HepG2 (cell line): ENCODE results near the gene SASH1. TPM values are rescaled to one million over a fixed set of nuclear protein-coding genes. Genes with fewer than 3 reads are reported as not detected.

Experiments
- GABPA ChIP-seq, 2 experiments: IDR thresholded peaks; 2 replicates each; pipeline ENCODE4 v1.6.1; 2011 to 2016; ENCODE audit warnings: low read depth in 2 of 2, low read length in 1 of 2, missing biosample characterization in 1 of 2, missing genetic modification characterization in 1 of 2
- HMG20B ChIP-seq: conservative IDR thresholded peaks from 2 replicates; pipeline ENCODE4 v1.6.1; 2016; ENCODE audit warnings: missing genetic modification reagents, missing compliant biosample characterization
- HMGA1 ChIP-seq: sonication (generic); formaldehyde crosslinking; conservative IDR thresholded peaks from 2 replicates; pipeline ENCODE4 v1.4.0; 2020; ENCODE audit warnings: missing genetic modification reagents
- MYNN ChIP-seq: sonication (generic); formaldehyde crosslinking; IDR thresholded peaks from 2 replicates; pipeline ENCODE4 v1.4.0; 2020; ENCODE audit warnings: mild to moderate bottlenecking, low read depth, missing genetic modification reagents
- NFKBIZ ChIP-seq: IDR thresholded peaks from 2 replicates; pipeline ENCODE4 v1.6.1; 2018; ENCODE audit warnings: missing genetic modification reagents, missing compliant biosample characterization
- PAF1 ChIP-seq: IDR thresholded peaks from 2 replicates; pipeline ENCODE4 v1.6.1; 2016; ENCODE audit warnings: missing genetic modification reagents, missing compliant biosample characterization
- POLR2G ChIP-seq: fragments of 200-400 bp; formaldehyde crosslinking; IDR thresholded peaks from 2 replicates; pipeline ENCODE4 v1.6.1; 2018; ENCODE audit warnings: mild to moderate bottlenecking, low read depth, low read length, moderate library complexity
- RAD21 ChIP-seq: fragments of 450-650 bp; formaldehyde crosslinking; IDR thresholded peaks from 2 replicates; pipeline ENCODE4 v1.5.0; 2020; ENCODE audit warnings: mild to moderate bottlenecking
- RARG ChIP-seq: sonication (generic); formaldehyde crosslinking; IDR thresholded peaks from 2 replicates; pipeline ENCODE4 v1.4.0; 2020; ENCODE audit warnings: low read depth, mild to moderate bottlenecking, missing genetic modification reagents
- RFX1 ChIP-seq: fragments of 450-650 bp; IDR thresholded peaks from 2 replicates; pipeline ENCODE4 v1.6.1; 2017
- ZNF205 ChIP-seq: IDR thresholded peaks from 2 replicates; pipeline ENCODE4 v1.6.1; 2018; ENCODE audit warnings: missing biosample characterization, missing genetic modification reagents
- ZNF292 ChIP-seq: sonication (generic); formaldehyde crosslinking; IDR thresholded peaks from 2 replicates; pipeline ENCODE4 v1.8.1; 2022; ENCODE audit warnings: mild to moderate bottlenecking, low read depth, missing genetic modification reagents, borderline replicate concordance
- ZNF382 ChIP-seq: sonication (generic); formaldehyde crosslinking; IDR thresholded peaks from 2 replicates; pipeline ENCODE4 v1.5.0; 2020; ENCODE audit warnings: missing genetic modification reagents, mild to moderate bottlenecking, borderline replicate concordance
- ZNF451 ChIP-seq: sonication (generic); formaldehyde crosslinking; IDR thresholded peaks from 2 replicates; pipeline ENCODE4 v1.5.0; 2020; ENCODE audit warnings: mild to moderate bottlenecking, missing genetic modification reagents
- ZNF570 ChIP-seq: sonication (generic); formaldehyde crosslinking; IDR thresholded peaks from 2 replicates; pipeline ENCODE4 v1.4.0; 2020; ENCODE audit warnings: mild to moderate bottlenecking, missing genetic modification reagents, borderline replicate concordance
- polyA plus RNA-seq, 8 experiments: library from polyadenylated mRNA; depleted of rRNA in 3 of 8; stranded (reverse) in 7 of 8; unstranded in 1 of 8; fragments of >200 nt; fragmentation: Illumina TruSeq in 4 of 8; extraction: Trizol in 4 of 8; gene quantifications; 2 replicates each; pipeline versions ENCODE4 v1.2.1 to v1.2.3, GENCODE V29; 2011 to 2016; ENCODE audit warnings: low read depth in 4 of 8, missing spikeins in 1 of 8, mixed read lengths in 1 of 8; ENCODE audit not compliant: insufficient read depth in 1 of 8
- total RNA-seq, 5 experiments: library from RNA; depleted of rRNA; stranded (reverse); fragments of >200 nt; fragmentation: Illumina TruSeq; extraction: Trizol; gene quantifications; 2 replicates each; pipeline ENCODE4 v1.2.3, GENCODE V29; 2016; ENCODE audit warnings: low read depth in 1 of 5
- TF ChIP-seq, protein P1 (sequence below): IDR thresholded peaks from 2 replicates; pipeline ENCODE4 v1.6.1; 2018; ENCODE audit warnings: missing genetic modification reagents
- TF ChIP-seq, protein P2 (sequence below): sonication (generic); formaldehyde crosslinking; IDR thresholded peaks from 2 replicates; pipeline ENCODE4 v1.5.1; 2020; ENCODE audit warnings: mild to moderate bottlenecking, moderate library complexity, missing genetic modification reagents
- TF ChIP-seq, protein P3 (sequence below): sonication (generic); formaldehyde crosslinking; IDR thresholded peaks from 2 replicates; pipeline ENCODE4 v1.4.0; 2020; ENCODE audit warnings: missing genetic modification reagents
- TF ChIP-seq, protein P4 (sequence below): sonication (generic); formaldehyde crosslinking; IDR thresholded peaks from 2 replicates; pipeline ENCODE4 v1.4.0; 2020; ENCODE audit warnings: mild to moderate bottlenecking, missing genetic modification reagents
- TF ChIP-seq, protein P5 (sequence below), 2 experiments: sonication (generic) in 1 of 2; formaldehyde crosslinking in 1 of 2; IDR thresholded peaks; 2 replicates each; pipeline versions ENCODE4 v1.6.1 to v1.9.0; 2014 to 2022; ENCODE audit warnings: antibody characterized with exemption in 1 of 2, borderline replicate concordance in 1 of 2, inconsistent platforms in 1 of 2, low read depth in 1 of 2, missing genetic modification reagents in 1 of 2
- TF ChIP-seq, protein P6 (sequence below): IDR thresholded peaks from 2 replicates; pipeline ENCODE4 v1.6.1; 2018; ENCODE audit warnings: missing genetic modification reagents, mild to moderate bottlenecking, missing compliant biosample characterization

Gene SASH1
- total and polyA plus RNA-seq, 2 of the 13 experiments (the other 11 are each of a cell fraction or from before 2014, with no cell fraction given) = 7.5 to 8.2 TPM

DNA sequence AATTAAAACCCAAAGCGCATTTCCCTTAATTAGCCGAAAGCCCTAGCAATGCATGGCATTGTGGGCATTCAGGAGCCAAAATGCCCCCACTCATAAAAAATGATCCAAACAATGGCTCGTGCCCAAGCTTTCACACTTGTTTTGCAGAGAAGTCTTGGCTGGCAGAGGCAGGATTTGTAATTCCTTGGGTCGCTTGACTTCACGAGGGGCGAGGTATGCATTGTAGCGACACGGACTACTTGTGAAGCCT lies 613 bp upstream of the SASH1 start (continued):
- TF ChIP-seq, protein P1, sequence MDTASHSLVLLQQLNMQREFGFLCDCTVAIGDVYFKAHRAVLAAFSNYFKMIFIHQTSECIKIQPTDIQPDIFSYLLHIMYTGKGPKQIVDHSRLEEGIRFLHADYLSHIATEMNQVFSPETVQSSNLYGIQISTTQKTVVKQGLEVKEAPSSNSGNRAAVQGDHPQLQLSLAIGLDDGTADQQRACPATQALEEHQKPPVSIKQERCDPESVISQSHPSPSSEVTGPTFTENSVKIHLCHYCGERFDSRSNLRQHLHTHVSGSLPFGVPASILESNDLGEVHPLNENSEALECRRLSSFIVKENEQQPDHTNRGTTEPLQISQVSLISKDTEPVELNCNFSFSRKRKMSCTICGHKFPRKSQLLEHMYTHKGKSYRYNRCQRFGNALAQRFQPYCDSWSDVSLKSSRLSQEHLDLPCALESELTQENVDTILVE (CRISPR knock-in tag) = no peak
- TF ChIP-seq, protein P2, sequence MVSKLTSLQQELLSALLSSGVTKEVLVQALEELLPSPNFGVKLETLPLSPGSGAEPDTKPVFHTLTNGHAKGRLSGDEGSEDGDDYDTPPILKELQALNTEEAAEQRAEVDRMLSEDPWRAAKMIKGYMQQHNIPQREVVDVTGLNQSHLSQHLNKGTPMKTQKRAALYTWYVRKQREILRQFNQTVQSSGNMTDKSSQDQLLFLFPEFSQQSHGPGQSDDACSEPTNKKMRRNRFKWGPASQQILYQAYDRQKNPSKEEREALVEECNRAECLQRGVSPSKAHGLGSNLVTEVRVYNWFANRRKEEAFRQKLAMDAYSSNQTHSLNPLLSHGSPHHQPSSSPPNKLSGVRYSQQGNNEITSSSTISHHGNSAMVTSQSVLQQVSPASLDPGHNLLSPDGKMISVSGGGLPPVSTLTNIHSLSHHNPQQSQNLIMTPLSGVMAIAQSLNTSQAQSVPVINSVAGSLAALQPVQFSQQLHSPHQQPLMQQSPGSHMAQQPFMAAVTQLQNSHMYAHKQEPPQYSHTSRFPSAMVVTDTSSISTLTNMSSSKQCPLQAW (CRISPR knock-in tag) = no peak
- TF ChIP-seq ZNF570 (CRISPR knock-in tag) (0 out of 2 replicates have a peak, but pooled peaks have one; percentile 55), PAF1 (CRISPR knock-in tag) (no peak), RARG (CRISPR knock-in tag) (no peak), GABPA (IDR thresholded peaks at IDR 0.05; ENCODE audit: low read depth, low read length) (no peak), GABPA (CRISPR knock-in tag; IDR thresholded peaks at IDR 0.05; ENCODE audit: low read depth) (no peak), ZNF382 (CRISPR knock-in tag) (no peak), MYNN (CRISPR knock-in tag) (no peak), HMG20B (CRISPR knock-in tag) (no peak), NFKBIZ (no peak), ZNF205 (no peak), ZNF451 (no peak), POLR2G (no peak), RFX1 (no peak), RAD21 (CRISPR knock-in tag) (no peak), ZNF292 (CRISPR knock-in tag) (no peak), HMGA1 (CRISPR knock-in tag) (no peak)
- TF ChIP-seq, protein P3, sequence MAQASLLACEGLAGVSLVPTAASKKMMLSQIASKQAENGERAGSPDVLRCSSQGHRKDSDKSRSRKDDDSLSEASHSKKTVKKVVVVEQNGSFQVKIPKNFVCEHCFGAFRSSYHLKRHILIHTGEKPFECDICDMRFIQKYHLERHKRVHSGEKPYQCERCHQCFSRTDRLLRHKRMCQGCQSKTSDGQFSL (CRISPR knock-in tag) = no peak
- TF ChIP-seq, protein P4, sequence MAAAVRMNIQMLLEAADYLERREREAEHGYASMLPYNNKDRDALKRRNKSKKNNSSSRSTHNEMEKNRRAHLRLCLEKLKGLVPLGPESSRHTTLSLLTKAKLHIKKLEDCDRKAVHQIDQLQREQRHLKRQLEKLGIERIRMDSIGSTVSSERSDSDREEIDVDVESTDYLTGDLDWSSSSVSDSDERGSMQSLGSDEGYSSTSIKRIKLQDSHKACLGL = no peak
- TF ChIP-seq, protein P5, sequence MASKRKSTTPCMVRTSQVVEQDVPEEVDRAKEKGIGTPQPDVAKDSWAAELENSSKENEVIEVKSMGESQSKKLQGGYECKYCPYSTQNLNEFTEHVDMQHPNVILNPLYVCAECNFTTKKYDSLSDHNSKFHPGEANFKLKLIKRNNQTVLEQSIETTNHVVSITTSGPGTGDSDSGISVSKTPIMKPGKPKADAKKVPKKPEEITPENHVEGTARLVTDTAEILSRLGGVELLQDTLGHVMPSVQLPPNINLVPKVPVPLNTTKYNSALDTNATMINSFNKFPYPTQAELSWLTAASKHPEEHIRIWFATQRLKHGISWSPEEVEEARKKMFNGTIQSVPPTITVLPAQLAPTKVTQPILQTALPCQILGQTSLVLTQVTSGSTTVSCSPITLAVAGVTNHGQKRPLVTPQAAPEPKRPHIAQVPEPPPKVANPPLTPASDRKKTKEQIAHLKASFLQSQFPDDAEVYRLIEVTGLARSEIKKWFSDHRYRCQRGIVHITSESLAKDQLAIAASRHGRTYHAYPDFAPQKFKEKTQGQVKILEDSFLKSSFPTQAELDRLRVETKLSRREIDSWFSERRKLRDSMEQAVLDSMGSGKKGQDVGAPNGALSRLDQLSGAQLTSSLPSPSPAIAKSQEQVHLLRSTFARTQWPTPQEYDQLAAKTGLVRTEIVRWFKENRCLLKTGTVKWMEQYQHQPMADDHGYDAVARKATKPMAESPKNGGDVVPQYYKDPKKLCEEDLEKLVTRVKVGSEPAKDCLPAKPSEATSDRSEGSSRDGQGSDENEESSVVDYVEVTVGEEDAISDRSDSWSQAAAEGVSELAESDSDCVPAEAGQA (IDR thresholded peaks at IDR 0.05; ENCODE audit: low read depth) = no peak
- TF ChIP-seq, protein P5 (CRISPR knock-in tag; IDR thresholded peaks at IDR 0.05; ENCODE audit: borderline replicate concordance) = no peak
- TF ChIP-seq, protein P6, sequence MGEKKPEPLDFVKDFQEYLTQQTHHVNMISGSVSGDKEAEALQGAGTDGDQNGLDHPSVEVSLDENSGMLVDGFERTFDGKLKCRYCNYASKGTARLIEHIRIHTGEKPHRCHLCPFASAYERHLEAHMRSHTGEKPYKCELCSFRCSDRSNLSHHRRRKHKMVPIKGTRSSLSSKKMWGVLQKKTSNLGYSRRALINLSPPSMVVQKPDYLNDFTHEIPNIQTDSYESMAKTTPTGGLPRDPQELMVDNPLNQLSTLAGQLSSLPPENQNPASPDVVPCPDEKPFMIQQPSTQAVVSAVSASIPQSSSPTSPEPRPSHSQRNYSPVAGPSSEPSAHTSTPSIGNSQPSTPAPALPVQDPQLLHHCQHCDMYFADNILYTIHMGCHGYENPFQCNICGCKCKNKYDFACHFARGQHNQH (CRISPR knock-in tag) = no peak
